ENCODE measurements around the gene IRF5. TPM values are rescaled to one million over a fixed set of nuclear protein-coding genes. Genes with fewer than 3 reads are reported as not detected.

The IRF5 gene
- total and polyA plus RNA-seq, 10 of the 15 experiments (the other 5 are each of a cell fraction or from before 2014, with no cell fraction given): 5.4 to 90.3 (median 61.7) TPM

DNA sequence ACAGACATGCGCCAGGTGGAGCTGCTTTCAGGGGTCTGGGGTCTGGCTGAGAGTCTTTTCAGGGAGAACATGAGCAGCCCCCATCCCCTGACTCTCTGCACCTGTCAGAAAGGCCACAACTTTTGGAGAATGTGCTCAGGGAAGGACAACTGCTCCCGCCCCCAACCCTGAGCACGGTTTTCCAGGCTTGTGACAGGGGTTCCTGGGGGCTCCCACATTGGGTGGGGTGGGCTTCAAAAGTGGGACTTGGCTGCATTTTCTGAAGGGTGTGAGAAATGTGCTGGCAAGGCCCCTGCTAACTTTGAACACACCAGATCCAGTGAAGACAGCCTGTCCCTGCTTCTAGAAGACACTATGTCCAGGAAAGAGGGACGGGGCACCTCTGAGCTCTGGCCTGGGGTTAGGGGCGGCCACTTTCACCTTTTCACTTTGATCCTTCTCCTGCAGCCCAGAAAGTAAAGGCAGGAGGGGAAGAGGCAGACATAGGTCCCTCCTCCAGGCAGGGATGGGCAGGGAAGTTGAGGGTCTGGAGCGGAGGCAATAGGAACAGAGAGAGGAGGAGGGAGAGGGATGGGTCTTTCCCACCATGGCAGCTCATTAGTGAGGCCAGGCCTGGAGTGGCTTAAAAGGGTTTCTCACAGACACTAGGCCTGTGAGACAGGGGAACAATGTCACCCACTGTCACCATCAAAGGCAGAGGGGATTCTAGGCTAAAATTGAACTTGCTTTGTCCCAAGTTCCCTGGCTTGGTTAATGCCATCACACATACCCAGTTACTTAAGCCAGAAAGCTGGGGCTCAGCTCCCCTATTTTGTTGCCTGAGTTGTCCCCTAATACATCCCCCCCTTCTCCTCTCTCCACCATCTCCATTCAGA is 28.7 kb upstream of the IRF5 start:
- no peaks in the 10 kb centered on the region for H3K27me3 ChIP-seq (replicated peaks in 1 of 2; ENCODE audit: control insufficient read depth in 2 of 2, insufficient read depth in 2 of 2, low read length in 1 of 2)
- in situ Hi-C loops (cut with MboI) (loop anchor here (5.0 kb wide), 2 partner anchors 183 to 303 kb away; no protein-coding TSS in a partner anchor), intact Hi-C loops (cut with micrococcal nuclease; ENCODE audit: unreplicated experiment) (no loop called here)
- H3K4me1 ChIP-seq (ENCODE audit: control insufficient read depth, insufficient read depth, low read length): peaks cover 14% of the 10 kb centered on the region
- no peak for FAIRE-seq
- ATAC-seq: no peak
- H3K9me3 ChIP-seq (replicated peaks; ENCODE audit: control insufficient read depth, insufficient read depth, low read length): no peaks in the 10 kb centered on the region
- ChIA-PET POLR2A (interaction anchor here (4.4 kb wide), 1 partner anchor 31 kb away, joined by 23 read pairs; no protein-coding TSS in a partner anchor), CTCF (interaction anchor here (0.7 to 5.3 kb wide), 2 partner anchors 181 to 1323 kb away, joined by 4 to 41 read pairs; no protein-coding TSS in a partner anchor), SMC1A (ENCODE audit: uncharacterized antibody, unreplicated experiment) (interaction anchor here (0.6 to 1.3 kb wide), 2 partner anchors 28 to 50 kb away, joined by 3 read pairs; no protein-coding TSS in a partner anchor), RAD21 (ENCODE audit: unreplicated experiment) (interaction anchor here (1.7 to 3.0 kb wide), 2 partner anchors 31 to 182 kb away, joined by 5 to 12 read pairs; no protein-coding TSS in a partner anchor)
- no peaks in the 10 kb centered on the region for H4K20me1 ChIP-seq (ENCODE audit: control insufficient read depth, insufficient read depth)
- no peak overlapping the region for H3K27ac ChIP-seq (ENCODE audit: control insufficient read depth, insufficient read depth)
- no peak overlapping the region for H3K9ac ChIP-seq (ENCODE audit: control insufficient read depth, insufficient read depth, low read length)
- DNase-seq (ENCODE audit: low read depth, low spot score): no peak
- BruUV-seq (replicated peaks): no TSS peak
- H3K36me3 ChIP-seq (ENCODE audit: control insufficient read depth in 2 of 2, insufficient read depth in 2 of 2, low read length in 1 of 2): no peaks in the 10 kb centered on the region
- H2AFZ ChIP-seq (ENCODE audit: control insufficient read depth, low read depth, low read length): no peak overlapping the region
- no peak overlapping the region for H3K4me3 ChIP-seq
- 73% methylated on average over 6 of the region's 6 CpGs for WGBS (ENCODE audit: insufficient coverage, insufficient replicate concordance, low lambda C conversion rate, missing lambda C conversion rate)
- no peak overlapping the region for H3K4me2 ChIP-seq (ENCODE audit: control insufficient read depth, insufficient read depth)
- H3K79me2 ChIP-seq (ENCODE audit: control insufficient read depth, insufficient read depth, low read length): no peaks in the 10 kb centered on the region
- TF ChIP-seq SMARCA5 (IDR thresholded peaks at IDR 0.05): no peak
- no peak for TF ChIP-seq ZNF687 (IDR thresholded peaks at IDR 0.05)
- TF ChIP-seq SUZ12 (IDR thresholded peaks at IDR 0.05; ENCODE audit: unreplicated experiment): no peak
- no peak for TF ChIP-seq IKZF1 (conservative IDR thresholded peaks at IDR 0.05)
- TF ChIP-seq SIN3A (IDR thresholded peaks at IDR 0.05; ENCODE audit: low read depth, low read length): no peak
- no peak for TF ChIP-seq RBBP5 (conservative IDR thresholded peaks at IDR 0.05)
- no peak for TF ChIP-seq MEF2B (IDR thresholded peaks at IDR 0.05; ENCODE audit: partially characterized antibody, poor library complexity, severe bottlenecking)
- TF ChIP-seq HSF1 (IDR thresholded peaks at IDR 0.05; ENCODE audit: low read depth, low read length): no peak
- TF ChIP-seq BHLHE40 (IDR thresholded peaks at IDR 0.05; ENCODE audit: borderline replicate concordance in 1 of 2, low read depth in 2 of 2, low read length in 1 of 2): no peak
- TF ChIP-seq IKZF2 (IDR thresholded peaks at IDR 0.05): no peak
- TF ChIP-seq KDM1A (IDR thresholded peaks at IDR 0.05; ENCODE audit: borderline replicate concordance): no peak
- TF ChIP-seq, protein P1, sequence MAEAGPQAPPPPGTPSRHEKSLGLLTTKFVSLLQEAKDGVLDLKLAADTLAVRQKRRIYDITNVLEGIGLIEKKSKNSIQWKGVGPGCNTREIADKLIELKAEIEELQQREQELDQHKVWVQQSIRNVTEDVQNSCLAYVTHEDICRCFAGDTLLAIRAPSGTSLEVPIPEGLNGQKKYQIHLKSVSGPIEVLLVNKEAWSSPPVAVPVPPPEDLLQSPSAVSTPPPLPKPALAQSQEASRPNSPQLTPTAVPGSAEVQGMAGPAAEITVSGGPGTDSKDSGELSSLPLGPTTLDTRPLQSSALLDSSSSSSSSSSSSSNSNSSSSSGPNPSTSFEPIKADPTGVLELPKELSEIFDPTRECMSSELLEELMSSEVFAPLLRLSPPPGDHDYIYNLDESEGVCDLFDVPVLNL (IDR thresholded peaks at IDR 0.05; ENCODE audit: low read depth, low read length): no peak
- no peak for TF ChIP-seq IRF3 (IDR thresholded peaks at IDR 0.05)
- no peak for TF ChIP-seq RUNX3 (IDR thresholded peaks at IDR 0.05; ENCODE audit: low read length)
- TF ChIP-seq PAX8 (IDR thresholded peaks at IDR 0.05): no peak
